SIG-M5 (cell line): Measurements from ENCODE around the gene CCHCR1.
"Not testable (repeated sequence)": the region's sequence is repeated elsewhere in the genome, so short reads cannot be mapped to it uniquely, and the experiment has no call there.

ENCODE experiments used
- DNase-seq: peaks from one replicate; lab custom pipeline; 2025; lab: John Stamatoyannopoulos, UW

Gene CCHCR1, protein sequence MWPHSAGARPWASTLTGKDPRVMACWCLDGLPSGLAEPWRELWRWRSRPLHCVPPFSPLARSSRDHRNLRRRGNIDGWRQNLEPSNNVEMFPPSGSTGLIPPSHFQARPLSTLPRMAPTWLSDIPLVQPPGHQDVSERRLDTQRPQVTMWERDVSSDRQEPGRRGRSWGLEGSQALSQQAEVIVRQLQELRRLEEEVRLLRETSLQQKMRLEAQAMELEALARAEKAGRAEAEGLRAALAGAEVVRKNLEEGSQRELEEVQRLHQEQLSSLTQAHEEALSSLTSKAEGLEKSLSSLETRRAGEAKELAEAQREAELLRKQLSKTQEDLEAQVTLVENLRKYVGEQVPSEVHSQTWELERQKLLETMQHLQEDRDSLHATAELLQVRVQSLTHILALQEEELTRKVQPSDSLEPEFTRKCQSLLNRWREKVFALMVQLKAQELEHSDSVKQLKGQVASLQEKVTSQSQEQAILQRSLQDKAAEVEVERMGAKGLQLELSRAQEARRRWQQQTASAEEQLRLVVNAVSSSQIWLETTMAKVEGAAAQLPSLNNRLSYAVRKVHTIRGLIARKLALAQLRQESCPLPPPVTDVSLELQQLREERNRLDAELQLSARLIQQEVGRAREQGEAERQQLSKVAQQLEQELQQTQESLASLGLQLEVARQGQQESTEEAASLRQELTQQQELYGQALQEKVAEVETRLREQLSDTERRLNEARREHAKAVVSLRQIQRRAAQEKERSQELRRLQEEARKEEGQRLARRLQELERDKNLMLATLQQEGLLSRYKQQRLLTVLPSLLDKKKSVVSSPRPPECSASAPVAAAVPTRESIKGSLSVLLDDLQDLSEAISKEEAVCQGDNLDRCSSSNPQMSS

GRCh38 chr6:31157513-31158139 is at the start of gene CCHCR1:
Gene CCHCR1 (minus strand): TSS chr6:31157802. CDS start chr6:31157600, 202 bp downstream.
- no peak for DNase-seq

DNA sequence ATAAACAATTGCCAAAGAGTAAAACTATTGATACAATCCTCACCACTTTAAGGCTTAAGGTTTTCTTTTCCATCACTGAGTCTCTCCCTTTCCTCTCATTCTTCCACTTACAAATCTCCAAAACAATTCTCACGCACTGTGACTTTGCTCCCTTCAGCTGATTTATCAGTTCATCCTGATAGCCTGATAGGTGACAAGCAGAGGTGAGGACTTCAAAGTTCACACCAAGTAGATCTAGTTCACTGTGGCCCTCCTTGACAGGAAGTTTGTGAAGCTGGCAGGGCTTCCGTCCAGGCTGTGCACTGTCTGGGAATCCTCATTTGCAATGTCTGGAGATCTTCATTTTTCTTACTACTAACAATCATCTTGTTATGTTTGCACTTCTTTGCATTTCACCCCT is 48.0 kb upstream of the CCHCR1 start:
- DNase-seq: no peak

DNA sequence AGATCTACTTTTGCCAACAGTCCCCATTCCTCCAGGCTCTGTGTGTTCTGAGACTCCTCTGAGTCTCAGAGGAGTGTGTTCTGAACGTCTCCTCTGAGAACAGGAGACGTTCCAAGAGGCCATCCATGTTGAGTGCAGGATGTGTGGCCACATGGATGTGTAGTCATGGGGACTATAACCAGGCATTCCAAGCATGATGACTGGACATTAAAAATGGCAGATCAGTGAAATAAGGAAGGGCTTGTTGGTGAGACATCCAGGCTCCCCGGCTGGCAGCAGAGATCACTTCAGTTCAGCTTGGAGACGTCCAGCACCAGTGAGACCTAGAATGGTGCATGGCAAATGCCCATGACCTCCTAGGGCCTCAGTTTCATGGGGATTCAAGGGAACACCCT is 47.1 kb upstream of the CCHCR1 start:
- no peak for DNase-seq

- peak; percentile 50 for DNase-seq
These were observed 45.9 kb upstream of the CCHCR1 start for GRCh38 chr6:31203345-31203979.

DNA sequence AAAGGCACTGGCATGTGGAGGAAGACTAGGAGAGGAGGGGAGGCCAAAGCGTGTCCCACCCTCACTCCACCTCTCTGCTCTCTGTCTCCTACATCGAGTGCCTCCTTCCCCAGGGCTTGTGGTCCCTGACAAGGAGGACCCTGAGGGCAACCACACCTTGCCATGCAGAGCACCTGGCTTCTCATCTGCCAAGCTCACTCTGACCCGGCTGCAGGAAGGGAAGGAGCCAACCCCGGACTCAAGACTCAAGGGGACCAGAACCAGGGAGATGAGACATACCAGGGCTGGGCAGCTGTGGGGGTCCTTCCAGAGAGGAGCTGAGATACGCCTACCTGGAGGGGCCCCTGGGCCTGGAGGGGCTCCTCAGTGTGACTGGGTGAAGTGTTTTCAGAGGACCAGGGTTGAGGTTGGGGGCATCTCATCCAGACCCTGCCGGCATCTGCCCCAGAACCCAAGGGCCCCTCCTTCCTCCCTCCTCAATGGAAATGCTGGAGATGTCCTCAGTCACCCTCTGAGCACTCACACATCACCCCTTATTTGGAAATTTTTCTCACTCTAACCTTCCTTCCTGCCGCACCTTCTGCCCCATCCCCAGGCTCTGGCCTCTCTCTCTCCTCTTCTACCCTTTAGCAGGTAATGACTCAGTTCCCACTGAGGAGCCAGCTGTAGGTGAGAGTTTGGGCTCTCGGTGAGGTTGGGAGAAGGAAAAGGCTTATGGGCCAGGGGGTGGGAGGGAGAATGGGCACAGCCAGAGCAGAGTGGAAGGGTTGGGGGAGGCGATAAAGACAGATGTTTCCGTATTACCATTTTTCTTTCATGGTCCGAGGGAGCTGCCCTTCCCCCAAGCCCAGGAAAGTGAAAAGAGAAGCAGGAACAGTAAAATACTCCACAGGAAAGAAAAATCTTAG is 44.9 kb upstream of the CCHCR1 start:
- DNase-seq: no peak

DNA sequence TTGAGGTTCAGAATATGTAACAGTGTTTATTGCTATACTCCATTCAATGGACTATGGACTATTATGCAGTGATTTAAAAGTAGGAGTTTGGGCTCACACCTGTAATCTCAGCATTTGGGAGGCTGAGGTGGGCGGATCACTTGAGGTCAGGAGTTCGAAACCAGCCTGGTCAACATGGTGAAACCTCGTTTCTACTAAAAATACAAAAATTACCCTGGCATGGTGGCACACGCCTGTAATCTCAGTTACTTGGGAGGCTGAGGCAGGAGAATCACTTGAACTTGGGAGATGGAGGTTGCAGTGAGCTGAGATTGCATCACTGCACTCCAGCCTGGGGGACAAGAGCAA is 41.5 kb upstream of the CCHCR1 start:
- not testable (repeated sequence) for DNase-seq

DNA sequence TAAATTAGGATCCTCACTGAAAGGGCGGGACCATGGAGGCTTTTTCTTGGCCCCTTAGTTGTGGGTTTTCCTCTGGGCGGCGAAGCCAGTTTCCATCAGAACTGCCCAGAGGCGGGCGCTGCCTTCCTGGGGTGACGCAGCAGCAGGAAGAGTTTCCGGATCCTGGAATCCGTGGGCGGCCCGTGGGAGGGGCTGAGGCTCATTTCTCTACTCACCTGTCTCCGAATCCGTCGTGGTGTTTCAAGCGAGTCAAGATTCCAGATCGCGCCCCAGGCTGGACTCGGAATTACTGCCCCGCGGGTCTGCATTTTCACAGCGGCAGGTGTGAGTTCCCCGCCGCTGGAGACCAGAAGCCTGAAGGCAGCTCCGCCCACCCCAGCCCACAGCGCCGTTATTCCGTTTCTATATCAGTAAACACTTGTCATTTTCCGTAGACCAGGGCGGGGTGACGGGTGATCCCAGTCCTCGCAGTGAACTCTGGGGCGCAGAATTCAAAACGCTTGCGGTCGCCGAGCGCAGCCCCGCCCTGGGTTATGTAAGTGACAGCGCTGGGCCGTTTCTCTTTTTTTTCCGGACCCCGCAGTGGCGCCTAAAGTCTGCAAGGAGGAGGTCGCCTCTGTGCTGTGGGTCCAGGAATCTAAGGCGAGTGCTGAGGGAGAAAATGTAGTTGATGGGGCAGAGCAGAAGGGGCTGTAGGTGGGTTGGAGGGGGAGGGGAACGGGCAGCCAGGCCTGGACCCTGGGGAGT is 40.1 kb upstream of the CCHCR1 start:
- peak; percentile 51 for DNase-seq

GRCh38 chr6:31196251-31197022 is 38.8 kb upstream of the CCHCR1 start:
- not testable (repeated sequence) for DNase-seq

GRCh38 chr6:31195308-31195979 is 37.8 kb upstream of the CCHCR1 start:
- not testable (repeated sequence) for DNase-seq

DNA sequence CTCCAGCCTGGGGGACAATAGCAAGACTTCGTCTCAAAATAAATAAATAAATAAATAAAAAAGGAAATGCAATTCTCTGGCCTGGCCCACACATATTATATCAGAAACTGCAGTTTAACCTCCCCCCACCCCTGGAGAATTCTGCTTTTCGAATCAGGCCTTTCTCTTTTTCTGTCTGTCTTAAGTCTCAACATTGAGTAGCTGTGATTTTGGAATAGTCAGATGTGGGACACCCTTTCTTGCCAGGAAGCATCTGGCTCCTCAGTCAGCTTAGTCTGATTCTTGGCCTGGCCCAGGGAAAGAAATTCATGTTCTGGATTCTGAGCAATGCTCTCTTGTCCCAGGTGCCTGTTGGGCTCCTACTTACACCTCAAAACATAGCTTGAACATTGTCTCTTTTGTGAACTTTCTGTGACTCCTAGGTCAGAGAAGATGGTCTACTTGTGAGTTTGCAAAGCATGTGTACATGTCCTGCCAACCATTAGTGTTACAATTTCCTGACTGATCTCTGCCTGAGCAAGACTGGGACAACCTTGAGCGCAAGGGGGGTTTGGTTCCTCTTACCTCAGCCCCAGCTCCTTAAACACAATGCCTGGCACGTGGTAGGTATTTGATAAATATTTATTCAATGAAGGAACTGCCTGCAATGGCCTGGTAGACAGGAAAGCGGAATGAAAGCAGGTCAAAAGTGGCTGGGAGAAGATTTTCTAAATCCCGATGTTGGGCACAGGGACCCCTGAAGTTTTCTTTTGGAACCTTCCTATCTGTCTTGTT is 36.6 kb upstream of the CCHCR1 start:
- DNase-seq: no peak

GRCh38 chr6:31193206-31193605 is 35.6 kb upstream of the CCHCR1 start:
- DNase-seq: no peak

DNA sequence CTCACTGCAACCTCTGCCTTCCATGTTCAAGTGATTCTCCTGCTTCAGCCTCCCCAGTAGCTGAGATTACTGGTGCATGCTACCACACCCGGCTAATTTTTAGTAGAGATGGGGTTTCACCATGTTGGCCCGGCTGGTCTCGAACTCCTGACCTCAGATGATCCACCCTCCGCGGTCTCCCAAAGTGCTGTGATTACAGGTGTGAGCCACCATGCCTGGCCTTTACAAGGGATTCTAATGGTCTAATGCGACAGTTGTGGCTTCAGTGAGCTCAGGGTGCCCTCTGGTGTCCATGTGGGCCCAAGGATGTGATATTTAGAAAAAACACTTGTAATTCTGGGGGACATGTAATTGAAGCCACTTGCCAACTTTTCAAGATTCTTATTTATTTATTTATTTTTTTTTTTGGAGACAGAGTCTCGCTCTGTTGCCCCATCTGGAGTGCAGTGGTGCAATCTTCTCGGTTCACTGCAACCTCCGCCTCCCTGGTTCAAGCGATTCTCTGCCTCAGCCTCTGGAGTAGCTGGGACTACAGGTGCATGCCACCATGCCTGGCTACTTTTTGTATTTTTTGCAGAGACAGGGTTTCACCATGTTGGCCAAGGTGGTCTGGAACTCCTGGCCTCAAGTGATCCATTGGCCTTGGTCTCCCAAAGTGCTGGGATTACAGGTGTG is 35.0 kb upstream of the CCHCR1 start:
- not testable (repeated sequence) for DNase-seq

DNA sequence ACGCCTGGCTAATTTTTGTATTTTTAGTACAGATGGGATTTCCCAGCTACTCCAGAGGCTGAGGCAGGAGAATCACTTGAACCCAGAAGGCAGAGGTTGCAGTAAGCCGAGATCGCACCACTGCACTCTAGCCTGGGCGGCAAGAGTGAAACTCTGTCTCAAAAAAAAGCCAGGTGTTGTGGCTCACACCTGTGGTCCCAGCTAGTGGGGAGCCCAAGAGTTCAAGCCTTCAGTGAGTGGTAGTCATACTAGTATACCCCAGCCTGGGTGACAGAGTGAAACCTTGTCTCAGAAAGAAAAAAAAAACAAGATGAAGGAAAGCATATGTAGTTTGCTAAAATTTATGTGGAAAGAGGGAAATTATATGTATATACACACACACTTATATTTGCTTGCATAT is 32.9 kb upstream of the CCHCR1 start:
- no peak for DNase-seq

GRCh38 chr6:31189223-31189622 is 31.6 kb upstream of the CCHCR1 start:
- not testable (repeated sequence) for DNase-seq

DNA sequence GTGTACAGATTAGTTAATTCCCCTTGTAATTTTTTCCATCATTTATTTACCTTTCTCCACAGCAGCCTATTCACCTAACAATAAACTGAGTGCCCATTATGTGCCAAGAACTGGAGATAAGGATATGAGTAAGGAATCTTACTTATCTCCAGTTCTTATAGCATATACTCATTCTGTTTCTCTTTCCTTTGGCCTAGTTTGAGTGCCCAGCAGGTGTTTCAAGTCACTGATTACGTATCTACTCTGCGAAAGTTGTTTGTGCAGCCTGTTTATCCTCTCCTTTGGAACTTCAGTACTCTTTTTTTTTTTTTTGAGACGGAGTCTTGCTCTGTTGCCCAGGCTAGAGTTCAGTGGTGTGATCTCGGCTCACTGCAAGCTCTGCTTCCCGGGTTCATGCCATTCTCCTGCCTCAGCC is 30.2 kb upstream of the CCHCR1 start:
- DNase-seq: no peak

- DNase-seq: no peak
These were observed 28.6 kb upstream of the CCHCR1 start for GRCh38 chr6:31186052-31186734.

DNA sequence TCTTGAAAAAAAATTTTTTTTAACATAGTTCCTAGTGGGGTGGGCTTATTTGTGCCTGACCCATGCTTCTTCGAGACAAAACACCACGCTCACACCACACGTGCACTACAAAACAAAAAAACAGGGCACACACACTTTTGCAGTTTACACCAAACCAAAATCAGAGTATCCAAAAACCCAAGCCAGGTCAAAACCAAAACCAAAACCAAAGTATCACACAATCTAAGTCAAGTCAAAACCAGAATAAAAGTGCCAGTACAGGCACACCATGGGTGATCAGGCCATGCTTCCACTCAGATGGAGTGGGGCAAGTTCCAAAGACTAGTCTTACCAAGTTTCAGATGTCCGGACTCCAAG is 28.1 kb upstream of the CCHCR1 start:
- DNase-seq: not testable (repeated sequence)
